ENCODE data around the gene ARHGEF19. TPM values are rescaled to one million over a fixed set of nuclear protein-coding genes. Genes with fewer than 3 reads are reported as not detected.
"Not testable (repeated sequence)": the region's sequence is repeated elsewhere in the genome, so short reads cannot be mapped to it uniquely, and the experiment has no call there.

The ARHGEF19 gene
- total and polyA plus RNA-seq, 8 donors: 5.0 to 17.1 (median 9.7) TPM

- FAIRE-seq (no peak), ATAC-seq (no peak), DNase-seq (no peak)
- no peaks in the 10 kb centered on the region for H3K27me3 ChIP-seq
- no peak overlapping the region for H3K27ac ChIP-seq
- TF ChIP-seq, protein P1, sequence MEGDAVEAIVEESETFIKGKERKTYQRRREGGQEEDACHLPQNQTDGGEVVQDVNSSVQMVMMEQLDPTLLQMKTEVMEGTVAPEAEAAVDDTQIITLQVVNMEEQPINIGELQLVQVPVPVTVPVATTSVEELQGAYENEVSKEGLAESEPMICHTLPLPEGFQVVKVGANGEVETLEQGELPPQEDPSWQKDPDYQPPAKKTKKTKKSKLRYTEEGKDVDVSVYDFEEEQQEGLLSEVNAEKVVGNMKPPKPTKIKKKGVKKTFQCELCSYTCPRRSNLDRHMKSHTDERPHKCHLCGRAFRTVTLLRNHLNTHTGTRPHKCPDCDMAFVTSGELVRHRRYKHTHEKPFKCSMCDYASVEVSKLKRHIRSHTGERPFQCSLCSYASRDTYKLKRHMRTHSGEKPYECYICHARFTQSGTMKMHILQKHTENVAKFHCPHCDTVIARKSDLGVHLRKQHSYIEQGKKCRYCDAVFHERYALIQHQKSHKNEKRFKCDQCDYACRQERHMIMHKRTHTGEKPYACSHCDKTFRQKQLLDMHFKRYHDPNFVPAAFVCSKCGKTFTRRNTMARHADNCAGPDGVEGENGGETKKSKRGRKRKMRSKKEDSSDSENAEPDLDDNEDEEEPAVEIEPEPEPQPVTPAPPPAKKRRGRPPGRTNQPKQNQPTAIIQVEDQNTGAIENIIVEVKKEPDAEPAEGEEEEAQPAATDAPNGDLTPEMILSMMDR (IDR thresholded peaks at IDR 0.05): no peak
- intact Hi-C loops (cut with DNase I): no loop called here
- peaks cover 0 to 8% (median 0%) of the 10 kb centered on the region in 3 donors for H3K4me1 ChIP-seq
- H3K36me3 ChIP-seq: peaks cover 0 to 10% (median 2%) of the 10 kb centered on the region in 3 donors
- 95 to 97% methylated on average over 3 of the region's 3 CpGs for WGBS, 2 donors
- H3K9me3 ChIP-seq: no peaks in the 10 kb centered on the region
- H3K4me3 ChIP-seq: no peak overlapping the region
Measured at GRCh38 chr1:16257968-16258367, 45.5 kb upstream of the ARHGEF19 start.

GRCh38 chr1:16257556-16257955 is 45.1 kb upstream of the ARHGEF19 start:
- H3K4me3 ChIP-seq; H3K36me3 ChIP-seq; ATAC-seq; DNase-seq; H3K4me1 ChIP-seq; intact Hi-C loops (cut with DNase I); H3K9me3 ChIP-seq; H3K27me3 ChIP-seq; FAIRE-seq; H3K27ac ChIP-seq: not testable (repeated sequence)
- WGBS, 2 donors: 90 to 97% methylated on average over 3 of the region's 3 CpGs

DNA sequence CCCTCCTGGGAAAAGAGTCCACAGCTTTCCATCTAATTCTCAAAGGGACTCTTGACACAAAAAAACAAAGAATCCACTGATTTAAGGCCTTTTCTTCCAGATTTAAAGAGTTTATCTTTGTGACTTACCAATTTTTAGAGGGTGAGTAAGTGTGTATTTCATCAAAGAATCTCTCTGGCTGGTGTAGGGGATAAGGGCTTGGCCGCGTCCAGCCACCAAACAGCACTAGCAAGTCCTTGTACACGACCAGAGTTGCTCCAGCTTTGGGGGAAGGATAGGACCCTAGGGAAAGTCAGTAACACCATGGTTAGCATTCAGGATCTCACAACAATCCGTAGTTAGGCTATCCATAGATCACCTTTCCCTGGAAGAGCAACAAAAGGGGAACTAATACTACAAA is 44.0 kb upstream of the ARHGEF19 start:
- ATAC-seq (no peak), FAIRE-seq (no peak), DNase-seq (no peak)
- WGBS, 2 donors: 87 to 88% methylated on average over 4 of the region's 4 CpGs
- Histone ChIP-seq H3K4me3 (no peak overlapping the region), H3K27me3 (no peaks in the 10 kb centered on the region), H3K9me3 (no peaks in the 10 kb centered on the region), H3K36me3 (peaks cover 0 to 18% (median 2%) of the 10 kb centered on the region in 3 donors), H3K4me1 (peaks cover 0 to 8% (median 0%) of the 10 kb centered on the region in 3 donors), H3K27ac (no peak overlapping the region)
- intact Hi-C loops (cut with DNase I): no loop called here
- TF ChIP-seq, protein P1 (IDR thresholded peaks at IDR 0.05): no peak

DNA sequence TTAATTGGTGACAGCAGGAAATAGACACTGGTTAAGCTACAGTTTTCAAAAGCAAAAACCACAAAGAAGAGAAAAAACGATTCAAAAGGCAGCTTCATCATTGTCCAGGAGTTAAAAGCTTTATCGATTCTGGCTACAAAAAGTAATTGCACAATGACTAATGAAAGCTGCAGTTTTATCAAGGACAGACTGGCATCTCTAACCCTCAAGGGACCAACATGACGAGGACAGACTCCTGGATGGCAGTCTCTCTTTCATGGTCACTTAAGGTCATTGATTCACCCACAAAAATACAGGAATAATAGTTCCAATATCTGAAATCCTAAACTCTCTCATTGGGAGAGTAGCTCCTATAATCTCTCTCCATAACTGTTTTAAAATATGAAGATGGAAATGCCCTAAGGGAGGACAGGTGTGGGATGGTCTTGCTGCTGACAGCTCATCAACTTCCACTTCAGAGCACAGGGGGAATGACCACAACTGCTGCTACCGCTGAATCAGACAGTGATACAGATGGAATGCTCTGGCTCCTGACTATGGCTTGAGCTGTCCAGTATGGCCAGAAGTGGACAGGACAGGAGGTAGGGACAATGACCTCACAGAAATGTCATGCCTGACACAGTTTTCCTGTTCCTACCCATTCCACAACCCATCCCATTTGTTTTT is 41.9 kb upstream of the ARHGEF19 start:
- peaks cover 0 to 21% (median 10%) of the 10 kb centered on the region in 3 donors for H3K36me3 ChIP-seq
- no peak for ATAC-seq
- no peak for DNase-seq
- intact Hi-C loops (cut with DNase I): no loop called here
- TF ChIP-seq, protein P1 (IDR thresholded peaks at IDR 0.05): no peak
- no peak overlapping the region for H3K4me3 ChIP-seq
- no peaks in the 10 kb centered on the region for H3K27me3 ChIP-seq
- no peaks in the 10 kb centered on the region for H3K9me3 ChIP-seq
- peaks cover 6 to 19% (median 7%) of the 10 kb centered on the region in 3 donors for H3K4me1 ChIP-seq
- H3K27ac ChIP-seq: no peak overlapping the region
- 35 to 43% methylated on average over 4 of the region's 4 CpGs for WGBS, 2 donors
- no peak for FAIRE-seq

DNA sequence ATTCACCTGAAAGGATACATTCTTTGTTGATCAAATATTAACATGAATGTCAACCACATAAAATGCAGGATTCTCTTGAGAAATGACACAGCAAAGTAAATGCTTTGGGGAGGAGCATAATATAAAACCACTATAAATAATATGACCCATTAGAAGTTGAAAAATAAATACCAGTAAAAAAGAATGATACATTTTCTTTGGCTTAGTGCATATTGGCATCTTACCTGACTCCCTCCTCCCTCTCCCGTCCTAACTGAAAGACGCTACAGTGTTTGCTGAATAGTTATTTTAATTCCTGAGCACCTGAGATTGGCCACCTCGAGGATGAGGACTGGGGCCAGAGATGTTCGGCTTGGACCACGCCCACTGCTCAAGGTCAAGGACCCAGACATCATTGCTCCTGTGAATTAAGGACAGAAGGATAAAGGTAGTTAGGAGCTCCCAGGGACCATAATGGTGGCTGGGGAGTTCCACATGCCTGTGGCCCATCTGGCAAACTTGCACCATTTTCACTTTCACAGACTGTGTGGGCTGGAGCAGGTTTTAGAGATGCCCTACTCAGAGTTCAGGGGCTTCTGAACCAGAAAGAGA is 41.0 kb upstream of the ARHGEF19 start:
- Histone ChIP-seq H3K9me3 (no peaks in the 10 kb centered on the region), H3K4me1 (peaks cover 10 to 28% (median 14%) of the 10 kb centered on the region in 3 donors), H3K27ac (no peak overlapping the region), H3K4me3 (no peak overlapping the region), H3K27me3 (no peaks in the 10 kb centered on the region), H3K36me3 (peaks cover 0 to 21% (median 9%) of the 10 kb centered on the region in 3 donors)
- FAIRE-seq (no peak), ATAC-seq (no peak), DNase-seq (no peak)
- TF ChIP-seq, protein P1 (IDR thresholded peaks at IDR 0.05): no peak
- intact Hi-C loops (cut with DNase I): no loop called here
- WGBS, 2 donors: 43 to 47% methylated on average over 5 of the region's 5 CpGs
